D341Med (cell line): ENCODE results near the gene TMCC2.

ENCODE experiments used
- DNase-seq: peaks from one replicate; pipeline ENCODE4 v3.0.0; 2012; ENCODE audit warnings: low spot score

The TMCC2 gene

DNA sequence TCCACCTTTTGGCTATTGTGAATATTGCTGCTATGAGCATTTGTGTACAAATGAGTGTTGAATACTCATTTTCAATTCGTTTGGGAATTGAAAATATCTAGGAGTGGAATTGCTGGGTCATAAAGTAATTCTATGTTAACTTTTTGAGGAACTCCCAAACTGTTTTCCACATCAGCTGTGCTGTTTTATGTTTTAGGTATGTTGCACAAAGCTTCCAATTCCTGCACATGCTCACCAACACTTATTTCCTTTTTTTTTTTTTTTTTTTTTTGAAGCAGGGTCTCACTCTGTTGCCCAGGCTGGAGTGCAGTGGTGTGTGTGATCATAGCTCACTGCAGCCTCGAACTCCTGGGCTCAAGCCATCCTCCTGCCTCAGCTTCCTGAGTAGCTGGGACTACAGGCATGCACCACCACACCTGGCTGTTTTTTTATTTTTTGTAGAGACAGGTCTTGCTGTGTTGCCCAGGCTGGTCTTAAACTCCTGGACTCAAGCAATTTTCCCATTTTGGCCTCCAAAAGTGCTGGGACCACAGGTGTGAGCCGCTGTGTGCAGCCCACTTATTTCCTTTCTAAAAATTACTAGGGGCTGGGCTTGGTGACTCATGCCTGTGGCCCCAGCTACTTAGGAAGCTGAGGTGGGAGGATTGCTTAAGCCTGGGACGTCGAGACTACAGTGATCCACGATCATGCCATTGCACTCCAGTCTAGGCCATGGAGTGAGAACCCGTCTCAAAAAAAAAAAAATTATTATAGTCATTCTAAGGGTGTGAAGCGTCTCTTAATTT lies 33.4 kb downstream of the TMCC2 start:
- no peak for DNase-seq

DNA sequence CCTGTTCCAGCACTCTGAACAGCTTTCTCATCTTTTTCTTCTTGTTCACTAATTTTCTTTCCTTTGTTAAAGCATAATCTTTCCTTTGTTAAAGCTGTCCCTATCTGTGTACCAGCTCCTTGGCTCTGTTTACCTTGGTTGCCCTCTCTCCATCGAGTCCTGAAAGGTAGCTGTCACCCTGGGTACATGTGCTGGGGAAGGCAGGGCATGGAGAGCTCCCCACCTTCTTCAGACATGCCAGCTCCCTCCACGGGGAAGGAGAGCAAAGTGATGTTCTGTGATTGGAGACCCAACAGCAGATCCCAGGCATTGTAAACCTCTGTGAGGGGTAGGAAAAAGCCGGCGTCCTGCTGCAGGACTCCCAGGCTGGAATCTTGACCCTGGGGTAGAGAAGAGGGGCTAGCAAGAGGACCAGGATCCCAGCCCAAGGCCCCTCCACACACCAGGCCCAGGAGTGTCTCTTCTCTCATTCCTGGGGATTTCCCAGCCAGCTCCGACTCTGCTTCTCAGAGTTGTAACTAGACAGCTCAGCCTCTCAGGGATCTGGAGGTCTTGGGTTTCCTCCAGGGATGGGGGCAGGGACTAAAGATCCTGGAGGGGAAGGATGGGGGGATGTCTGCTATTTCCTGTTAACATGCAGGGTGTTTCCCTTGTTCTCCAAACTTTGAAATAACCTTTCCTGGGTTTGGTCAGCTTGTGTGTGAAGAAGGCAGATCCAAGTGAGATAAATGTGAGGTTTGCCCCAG lies 34.4 kb downstream of the TMCC2 start:
- DNase-seq, result peak; percentile 33

DNA sequence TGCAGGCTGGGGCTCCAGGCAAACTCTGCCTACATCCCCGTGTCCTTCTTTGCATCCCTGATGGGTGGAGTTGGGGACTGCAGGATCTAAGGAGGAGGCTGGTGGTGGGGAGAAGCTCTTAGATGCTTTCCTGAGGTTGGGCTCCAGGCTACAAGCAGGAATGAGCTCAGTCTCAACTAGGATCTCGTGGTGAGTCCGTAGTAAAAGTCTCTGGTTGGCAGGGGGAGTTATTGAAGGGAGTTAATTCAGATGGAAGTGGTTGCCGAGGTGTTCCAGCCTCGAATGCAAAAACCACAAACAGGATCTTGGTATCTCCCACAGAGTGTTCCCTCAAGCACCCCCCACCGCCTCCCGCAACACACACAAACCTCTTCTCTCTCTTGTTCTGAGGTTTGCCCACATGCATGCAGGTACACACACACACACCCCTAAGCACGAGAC lies 35.0 kb downstream of the TMCC2 start:
- peak; percentile 30 for DNase-seq

DNA sequence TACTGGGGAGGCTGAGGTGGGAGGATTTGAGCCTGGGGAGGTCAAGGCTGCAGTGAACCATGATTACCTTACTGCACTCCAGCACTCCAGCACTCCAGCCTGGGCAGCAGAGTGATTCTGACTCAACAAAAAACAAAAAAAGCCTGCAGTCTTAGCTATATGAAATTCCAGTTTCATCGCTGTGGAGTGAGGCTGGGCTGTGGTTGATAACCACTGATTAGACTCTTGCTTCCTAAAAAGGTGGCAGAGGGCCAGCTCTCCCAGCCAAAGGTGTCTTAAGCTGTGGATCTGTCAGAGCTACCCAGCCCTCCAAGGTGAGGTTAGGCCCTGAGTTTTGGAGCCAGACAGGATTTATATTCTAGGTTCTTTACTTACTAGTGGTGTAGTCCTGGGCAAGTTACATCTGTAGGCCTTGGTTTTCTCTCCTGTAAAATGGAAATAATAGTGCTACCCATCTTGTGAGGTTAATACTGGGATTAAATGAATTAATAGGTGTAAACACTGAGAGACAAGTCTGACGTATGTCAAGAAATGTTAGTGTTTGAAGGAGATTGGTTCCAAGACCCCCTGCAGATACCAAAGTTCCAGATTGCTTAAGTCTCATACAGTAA lies 35.9 kb downstream of the TMCC2 start:
- peak; percentile 46 for DNase-seq

DNA sequence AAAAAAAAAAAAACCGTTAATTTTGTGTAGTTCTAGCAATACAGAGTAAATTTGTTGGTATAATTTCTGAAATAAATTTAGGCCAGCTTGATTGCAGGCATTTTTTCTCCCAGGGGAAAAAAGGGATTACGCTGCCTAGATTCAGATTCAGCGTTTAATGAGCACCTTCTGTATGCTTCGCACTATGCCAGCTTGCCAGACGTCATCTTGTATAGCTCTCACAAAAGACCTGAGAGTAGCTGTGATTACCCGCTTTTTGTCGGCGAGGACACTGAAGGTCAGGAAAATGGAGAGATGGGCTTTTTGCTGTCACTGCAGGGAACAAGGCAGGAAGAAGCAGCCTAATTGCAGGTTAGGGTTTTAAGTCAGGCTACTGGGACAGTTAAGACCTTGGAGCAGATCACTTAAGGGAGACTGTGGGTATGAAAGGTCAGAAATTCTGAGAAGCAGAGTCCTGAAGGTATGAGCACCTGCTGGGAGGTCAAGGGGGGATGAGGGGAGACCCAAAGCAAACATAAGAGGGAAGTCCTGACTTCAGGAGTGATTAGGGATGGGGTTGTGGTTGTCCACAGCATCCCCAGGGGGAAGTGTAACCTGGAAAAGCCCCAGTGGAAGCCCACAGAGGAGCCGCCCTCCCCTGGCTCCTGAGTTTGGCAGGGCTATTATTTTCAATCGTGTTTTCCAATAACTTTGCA lies 39.0 kb downstream of the TMCC2 start:
- peak; percentile 30 for DNase-seq

DNA sequence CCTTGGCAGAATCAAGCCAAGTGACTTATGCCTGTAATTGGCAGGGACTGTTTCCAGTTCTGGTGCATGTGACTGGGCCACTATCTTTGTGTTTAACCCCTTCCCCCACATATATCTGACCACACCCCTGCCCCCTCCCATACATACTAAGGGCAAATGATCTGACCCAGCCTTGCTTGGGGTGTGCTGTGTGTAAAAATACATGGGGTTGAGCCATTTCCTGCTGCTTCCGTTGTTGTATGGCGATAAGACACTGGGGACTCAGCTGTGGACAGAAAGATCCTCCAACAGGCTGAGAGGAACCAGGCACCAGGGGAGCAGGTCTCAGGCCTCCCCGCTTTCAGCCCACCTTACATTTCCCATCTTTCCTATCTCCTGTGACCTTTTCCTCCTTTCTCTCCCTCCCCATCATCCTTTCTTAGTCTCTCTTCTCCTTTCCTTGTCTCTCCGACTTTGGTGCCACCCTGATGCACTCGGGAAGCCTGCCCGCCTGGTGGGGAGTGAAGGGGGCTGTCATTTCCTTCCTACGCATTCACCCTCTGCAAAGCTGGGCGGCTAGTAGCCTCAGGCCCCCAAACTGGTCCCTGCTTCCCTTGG lies 39.7 kb downstream of the TMCC2 start:
- no peak for DNase-seq

DNA sequence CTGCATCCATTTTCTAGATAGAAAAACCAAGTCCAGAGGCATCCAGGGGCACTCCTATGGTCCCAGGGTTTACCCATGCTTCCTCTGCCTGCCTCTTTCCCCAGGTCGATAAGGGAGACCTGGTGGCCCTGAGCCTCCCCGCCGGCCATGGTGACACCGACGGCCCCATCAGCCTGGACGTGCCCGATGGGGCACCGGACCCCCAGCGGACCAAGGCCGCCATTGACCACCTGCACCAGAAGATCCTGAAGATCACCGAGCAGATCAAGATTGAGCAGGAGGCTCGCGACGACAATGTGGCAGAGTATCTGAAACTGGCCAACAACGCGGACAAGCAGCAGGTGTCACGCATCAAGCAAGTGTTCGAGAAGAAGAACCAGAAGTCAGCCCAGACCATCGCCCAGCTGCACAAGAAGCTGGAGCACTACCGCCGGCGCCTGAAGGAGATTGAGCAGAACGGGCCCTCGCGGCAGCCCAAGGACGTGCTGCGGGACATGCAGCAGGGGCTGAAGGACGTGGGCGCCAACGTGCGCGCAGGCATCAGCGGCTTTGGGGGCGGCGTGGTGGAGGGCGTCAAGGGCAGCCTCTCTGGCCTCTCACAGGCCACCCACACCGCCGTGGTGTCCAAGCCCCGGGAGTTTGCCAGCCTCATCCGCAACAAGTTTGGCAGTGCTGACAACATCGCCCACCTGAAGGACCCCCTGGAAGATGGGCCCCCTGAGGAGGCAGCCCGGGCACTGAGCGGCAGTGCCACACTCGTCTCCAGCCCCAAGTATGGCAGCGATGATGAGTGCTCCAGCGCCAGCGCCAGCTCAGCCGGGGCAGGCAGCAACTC lies 41.3 kb downstream of the TMCC2 start:
- DNase-seq, result peak; percentile 35

DNA sequence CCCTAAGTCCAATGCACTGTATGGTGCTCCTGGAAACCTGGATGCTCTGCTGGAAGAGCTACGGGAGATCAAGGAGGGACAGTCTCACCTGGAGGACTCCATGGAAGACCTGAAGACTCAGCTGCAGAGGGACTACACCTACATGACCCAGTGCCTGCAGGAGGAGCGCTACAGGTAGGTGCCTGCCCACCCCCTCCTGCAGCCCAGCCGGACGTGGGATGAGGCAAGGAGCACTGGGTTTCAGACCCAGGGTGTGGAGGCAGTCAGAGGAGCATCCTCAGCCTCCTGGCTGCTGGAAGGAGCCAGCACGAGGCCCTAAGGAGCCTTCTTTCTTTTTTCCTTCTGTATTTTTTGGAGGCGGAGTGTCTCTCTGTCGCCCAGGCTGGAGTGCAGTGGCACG lies 42.0 kb downstream of the TMCC2 start:
- no peak for DNase-seq

DNA sequence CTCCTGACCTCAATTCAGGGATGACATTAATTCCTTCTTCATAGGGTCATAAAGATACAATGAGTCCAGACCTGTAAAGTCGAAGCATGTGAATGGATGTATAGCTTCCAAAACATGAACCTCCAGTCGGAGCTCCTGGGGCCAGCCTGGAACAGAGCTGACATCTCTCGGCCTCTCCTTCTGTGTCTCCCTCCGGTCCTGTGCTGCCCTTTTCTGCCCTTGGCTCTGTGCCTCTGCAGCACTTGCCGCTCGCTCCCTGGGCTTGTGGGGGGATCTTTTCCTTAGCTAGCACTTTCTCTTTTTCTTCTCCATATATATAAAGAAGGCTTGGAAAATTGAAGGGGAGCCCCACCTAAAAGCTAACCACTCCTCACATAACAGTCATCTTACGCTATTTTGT lies 42.5 kb downstream of the TMCC2 start:
- DNase-seq, result no peak

DNA sequence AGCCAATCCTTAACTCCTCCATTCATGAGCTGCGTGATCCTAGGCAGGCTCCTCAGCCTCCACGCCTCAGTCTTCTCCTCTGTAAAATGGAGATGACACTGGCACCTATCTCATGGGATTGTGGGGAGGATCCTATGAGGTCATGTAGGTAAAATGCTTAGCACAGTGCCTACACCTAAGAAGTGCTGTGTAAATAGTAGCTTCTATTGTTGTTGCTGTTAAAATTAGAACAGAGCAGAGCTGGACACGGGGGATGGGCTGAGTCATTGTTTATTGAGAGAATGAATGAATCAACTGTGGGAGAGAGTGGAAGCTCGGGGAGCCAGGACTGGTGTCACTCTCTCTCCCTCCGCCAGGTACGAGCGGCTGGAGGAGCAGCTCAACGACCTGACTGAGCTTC lies 43.0 kb downstream of the TMCC2 start:
- DNase-seq, result no peak

DNA sequence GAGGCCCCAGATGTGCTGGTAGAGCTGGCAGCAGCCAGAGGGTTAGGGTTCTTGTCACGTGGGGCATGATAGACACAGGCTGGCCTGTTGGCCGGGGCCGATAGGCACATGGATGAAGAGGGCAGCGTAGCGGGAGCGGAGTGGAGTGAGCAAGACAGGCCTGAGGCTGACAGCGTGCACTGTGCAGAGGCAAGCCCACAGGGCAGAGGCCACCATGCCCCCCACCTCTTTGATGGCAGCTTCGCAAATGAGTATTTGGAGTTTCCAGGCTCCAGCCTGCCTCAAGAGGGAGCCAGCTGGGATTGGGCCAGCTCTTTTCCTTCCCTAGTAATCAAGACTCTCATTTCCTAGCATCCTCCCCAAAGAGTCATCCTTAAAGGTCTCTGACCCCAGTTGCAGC lies 43.5 kb downstream of the TMCC2 start:
- peak; percentile 39 for DNase-seq

DNA sequence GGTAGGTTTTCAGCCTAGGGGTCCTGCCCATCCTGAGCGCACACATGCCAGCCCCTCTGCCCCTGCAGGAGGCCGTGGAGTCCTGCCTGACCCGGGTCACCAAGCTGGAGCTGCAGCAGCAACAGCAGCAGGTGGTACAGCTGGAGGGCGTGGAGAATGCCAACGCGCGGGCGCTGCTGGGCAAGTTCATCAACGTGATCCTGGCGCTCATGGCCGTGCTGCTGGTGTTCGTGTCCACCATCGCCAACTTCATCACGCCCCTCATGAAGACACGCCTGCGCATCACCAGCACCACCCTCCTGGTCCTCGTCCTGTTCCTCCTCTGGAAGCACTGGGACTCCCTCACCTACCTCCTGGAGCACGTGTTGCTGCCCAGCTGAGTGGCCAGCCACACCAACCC lies 44.0 kb downstream of the TMCC2 start:
- no peak for DNase-seq

DNA sequence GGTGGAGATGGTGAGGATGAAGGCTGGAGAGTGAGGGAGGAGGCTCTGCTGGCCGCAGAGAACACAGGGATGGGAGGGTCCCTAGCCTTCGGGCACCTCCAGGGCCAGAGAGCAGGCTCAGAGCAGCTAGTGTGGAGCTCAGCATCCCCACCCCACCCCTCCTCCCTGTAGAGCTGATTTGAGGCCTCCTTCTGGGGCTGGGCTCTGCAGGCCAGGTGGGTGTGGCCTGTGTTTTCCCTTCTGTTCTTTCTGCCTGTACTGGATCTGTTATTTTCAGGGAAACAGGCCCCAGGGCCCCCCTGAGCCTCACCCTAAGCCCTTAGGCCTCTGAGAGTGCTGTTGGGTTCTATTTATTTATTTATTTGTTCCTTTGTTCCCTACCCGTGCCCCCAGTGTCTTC lies 44.8 kb downstream of the TMCC2 start:
- peak; percentile 62 for DNase-seq

DNA sequence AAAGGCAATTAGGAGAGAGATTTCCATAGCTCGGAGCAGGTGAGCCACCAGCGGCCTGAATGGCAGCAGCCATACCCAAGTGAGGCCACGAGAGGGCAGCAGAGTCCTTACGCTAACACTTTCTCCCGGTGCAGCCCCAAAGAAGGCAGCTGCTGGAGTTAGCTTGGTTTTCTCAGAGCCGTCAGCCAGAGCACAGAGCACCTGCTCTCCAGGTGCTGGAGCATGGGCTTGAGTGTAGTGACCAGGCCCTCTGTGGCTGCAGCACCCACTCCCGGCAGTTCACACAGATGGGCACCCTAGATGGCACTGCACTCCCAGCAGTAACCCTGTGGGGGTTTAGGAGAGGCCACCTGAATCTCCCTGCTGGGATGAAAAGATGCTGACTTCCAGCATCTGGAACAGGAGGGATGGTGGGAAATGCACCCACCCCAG lies 45.8 kb downstream of the TMCC2 start:
- DNase-seq, result peak; percentile 94

DNA sequence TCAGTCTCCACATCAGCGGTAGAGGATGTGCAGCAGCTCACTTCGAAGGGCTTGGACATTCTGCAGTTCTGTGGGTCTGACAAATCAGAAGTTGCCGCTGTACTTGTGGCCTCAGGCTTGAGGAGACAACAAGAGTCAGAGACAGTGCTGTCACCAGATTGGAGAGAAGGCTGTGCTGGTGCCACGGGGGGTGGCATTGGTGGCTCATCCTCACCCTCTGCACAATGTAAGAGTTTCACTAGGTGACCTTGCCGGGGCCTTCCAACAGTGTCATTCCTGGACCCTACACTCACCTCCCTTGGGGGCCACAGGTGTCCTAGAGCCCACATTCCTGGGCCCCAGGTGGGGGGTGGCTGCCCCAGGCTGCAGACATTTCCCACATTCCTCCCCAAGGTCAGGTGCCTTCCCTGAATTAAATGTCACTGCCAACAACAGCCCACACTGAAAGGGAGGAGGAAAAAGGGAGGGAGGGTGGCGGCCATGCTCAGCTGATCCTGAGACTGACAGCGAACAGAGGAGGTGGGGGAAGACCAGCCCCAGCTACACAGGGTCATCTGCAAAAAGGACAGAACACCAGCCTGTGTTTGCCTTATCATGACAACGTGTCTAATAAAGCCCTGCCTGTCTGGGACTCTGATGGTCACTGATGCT lies 46.4 kb downstream of the TMCC2 start:
- DNase-seq, result no peak

DNA sequence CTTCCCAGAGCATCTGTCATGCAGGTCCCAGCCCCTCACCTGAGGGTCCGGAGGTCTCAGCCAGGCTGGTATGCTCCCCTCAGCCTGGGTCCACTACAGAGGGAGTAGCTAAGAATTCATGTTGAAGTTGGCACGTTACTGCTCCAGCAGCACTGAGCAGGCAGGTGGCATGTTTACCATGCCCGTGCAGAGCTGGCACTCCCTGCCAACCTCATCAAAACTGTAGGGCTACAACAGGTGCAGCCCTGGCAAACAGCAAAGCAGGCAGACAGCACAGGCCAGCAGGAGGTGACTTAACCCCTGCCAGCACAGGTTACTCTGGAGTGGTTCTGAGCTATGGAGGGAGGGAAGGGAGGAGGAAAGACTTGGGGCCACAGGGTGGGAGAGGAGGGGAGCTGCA lies 47.4 kb downstream of the TMCC2 start:
- DNase-seq, result no peak

DNA sequence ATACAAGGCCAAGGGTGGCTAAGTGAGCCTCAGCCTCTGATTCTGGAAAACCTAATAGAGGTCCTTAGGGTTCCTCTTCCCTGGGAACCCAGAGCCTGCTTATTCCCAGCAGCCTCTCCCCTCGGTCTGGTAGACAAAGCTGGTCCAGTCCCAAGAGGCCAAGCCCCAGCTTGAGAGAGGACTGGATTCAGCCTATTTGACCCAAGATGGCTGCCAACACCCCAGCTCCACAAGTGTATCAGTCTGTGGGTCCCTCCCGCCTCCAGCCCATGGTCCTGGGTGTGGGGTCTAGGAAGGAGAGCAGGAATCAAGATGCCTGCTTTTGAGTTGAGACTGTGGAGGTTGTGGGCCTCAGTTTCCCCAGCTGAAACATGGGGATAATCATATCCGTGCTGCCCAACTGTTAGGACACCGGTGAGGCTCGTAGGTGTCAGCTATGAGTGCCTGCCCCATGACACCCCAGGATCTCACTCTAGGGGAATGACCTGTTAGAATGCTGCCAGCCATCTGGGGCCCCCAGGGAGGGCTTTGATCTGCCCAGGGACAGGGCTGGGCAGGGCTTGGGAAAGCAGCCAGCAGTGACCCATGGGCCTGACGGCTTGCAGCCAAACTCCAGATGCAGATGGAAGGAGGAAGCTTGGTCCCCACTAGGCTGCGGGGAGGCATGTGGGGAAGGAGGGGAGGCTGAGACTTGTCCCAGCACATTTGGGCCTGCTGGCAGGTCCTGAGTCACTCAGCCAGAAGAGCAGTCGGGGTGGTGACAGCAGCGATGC lies 48.4 kb downstream of the TMCC2 start:
- no peak for DNase-seq

DNA sequence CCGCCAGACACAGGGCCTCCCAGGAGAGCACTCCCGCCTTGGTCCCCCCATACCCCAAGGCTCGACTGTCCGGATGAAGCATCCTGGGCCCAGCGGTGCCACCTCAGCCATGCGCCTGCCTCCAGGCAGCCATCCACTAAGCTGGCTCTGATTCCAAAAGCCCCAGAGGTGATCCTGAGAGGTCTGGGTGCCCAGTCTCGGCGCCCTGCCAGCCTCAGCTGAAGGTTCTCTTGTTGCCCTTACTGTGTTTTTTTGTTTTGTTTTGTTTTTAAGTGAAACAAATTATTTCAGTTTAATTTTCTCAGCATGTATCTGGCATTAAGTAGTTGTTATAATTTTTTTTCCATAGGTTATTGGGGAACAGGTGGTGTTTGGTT lies 48.9 kb downstream of the TMCC2 start:
- DNase-seq, result no peak

DNA sequence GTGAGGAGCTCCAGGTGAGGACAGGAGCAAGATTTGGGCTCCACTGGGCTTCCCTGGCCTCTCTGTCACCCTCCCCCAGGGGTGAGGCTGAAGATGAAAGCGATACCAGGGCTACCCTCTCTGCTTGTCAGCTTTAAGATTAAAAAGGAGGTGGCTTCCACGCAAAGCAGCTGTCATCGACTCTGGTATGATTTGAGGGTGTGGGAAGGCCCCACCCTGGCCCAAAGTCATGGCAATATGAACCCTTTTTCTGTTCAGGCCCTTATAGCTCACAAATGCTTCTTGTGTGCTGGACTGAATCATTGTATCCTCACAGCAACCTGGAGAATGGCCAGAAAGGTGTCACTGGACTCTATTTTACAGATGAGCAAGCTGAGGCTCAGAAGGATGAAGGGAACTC lies 52.2 kb downstream of the TMCC2 start:
- no peak for DNase-seq
